Endothelial cell of umbilical vein (primary cell): ENCODE data around the gene FOXN1. TPM values are rescaled to one million over a fixed set of nuclear protein-coding genes. Genes with fewer than 3 reads are reported as not detected.

Experiments used
- BruUV-seq: library from RNA; stranded (reverse); fragments of 400-500 nt; replicated peaks from 2 replicates; lab custom pipeline; 2021; lab: Mats Ljungman, UMichigan
- CTCF ChIA-PET: fragments of 300-600, 350-600 bp; sonication (Branson Sonifier 250); formaldehyde crosslinking; loops from one replicate; lab custom pipeline; 2021; ENCODE audit warnings: antibody characterized with exemption, inconsistent platforms; lab: Charles Lee
- POLR2A ChIA-PET: fragments of 300-600, 350-600 bp; sonication (Branson Sonifier 250); formaldehyde crosslinking; loops from one replicate; lab custom pipeline; 2021; ENCODE audit warnings: antibody characterized with exemption, inconsistent platforms; lab: Charles Lee
- DNase-seq: peaks from one replicate; pipeline ENCODE4 v3.0.0-alpha.2; 2011; ENCODE audit warnings: low read depth, low spot score
- FAIRE-seq: peaks from 2 replicates; lab custom pipeline; 2011; peaks lifted over from hg19 to GRCh38; lab: Jason Lieb, UNC
- H2AFZ ChIP-seq: 2 replicates; pipeline ENCODE4 v1.6.0; 2012; ENCODE audit warnings: low read depth, low read length, control low read depth, inconsistent platforms
- H3K27ac ChIP-seq: 2 replicates; pipeline ENCODE4 v1.5.1; 2011; ENCODE audit warnings: low read depth, mild to moderate bottlenecking, control low read depth, low read length, moderate library complexity; ENCODE audit not compliant: insufficient read depth
- H3K27me3 ChIP-seq, 2 experiments: 2 replicates each; pipeline versions ENCODE4 v1.6.0 to v1.6.1; 2011; ENCODE audit warnings: low read length in 2 of 2, mixed read lengths in 1 of 2; ENCODE audit not compliant: control insufficient read depth in 2 of 2, insufficient read depth in 2 of 2
- H3K36me3 ChIP-seq, 2 experiments: 2 replicates in 1 of 2; 3 replicates in 1 of 2; pipeline ENCODE4 v1.5.1; 2011; ENCODE audit warnings: low read length in 2 of 2, mild to moderate bottlenecking in 1 of 2, moderate library complexity in 1 of 2; ENCODE audit not compliant: control insufficient read depth in 2 of 2, insufficient read depth in 2 of 2; ENCODE audit errors: extremely low read depth in 1 of 2
- H3K4me1 ChIP-seq: 3 replicates; pipeline ENCODE4 v1.5.1; 2011; ENCODE audit warnings: mild to moderate bottlenecking, low read length; ENCODE audit not compliant: control insufficient read depth, insufficient read depth; ENCODE audit errors: extremely low read depth
- H3K4me2 ChIP-seq: 2 replicates; pipeline ENCODE4 v1.6.1; 2011; ENCODE audit warnings: low read length, control low read depth, mixed read lengths; ENCODE audit not compliant: insufficient read depth
- H3K4me3 ChIP-seq, 3 experiments: fragments of 200-600 bp in 1 of 3; sonication (generic), shearing (Covaris generic) in 1 of 3; replicated peaks in 1 of 3; 2 replicates each; pipeline ENCODE4 v1.5.1; 2011 to 2016; ENCODE audit warnings: control low read depth in 3 of 3, low read length in 3 of 3, mild to moderate bottlenecking in 2 of 3, inconsistent platforms in 1 of 3, low read depth in 1 of 3, moderate library complexity in 1 of 3; ENCODE audit not compliant: insufficient read depth in 1 of 3
- H3K79me2 ChIP-seq: 2 replicates; pipeline ENCODE4 v1.6.0; 2012; ENCODE audit warnings: low read length, inconsistent platforms; ENCODE audit not compliant: control insufficient read depth, insufficient read depth
- H3K9ac ChIP-seq: replicated peaks from 2 replicates; pipeline ENCODE3; 2011; ENCODE audit warnings: low read length, control low read depth; ENCODE audit not compliant: insufficient read depth; ENCODE audit errors: extremely low read depth
- H3K9me1 ChIP-seq: replicated peaks from 3 replicates; pipeline ENCODE4 v1.6.0; 2011; ENCODE audit warnings: mild to moderate bottlenecking, low read length; ENCODE audit not compliant: control insufficient read depth, insufficient read depth; ENCODE audit errors: extremely low read depth
- H3K9me3 ChIP-seq: replicated peaks from 2 replicates; pipeline ENCODE4 v1.5.1; 2012; ENCODE audit warnings: low read length, inconsistent platforms; ENCODE audit not compliant: control insufficient read depth, insufficient read depth
- H4K20me1 ChIP-seq: replicated peaks from 2 replicates; pipeline ENCODE3; 2011; ENCODE audit warnings: mild to moderate bottlenecking, low read length; ENCODE audit not compliant: control insufficient read depth, insufficient read depth; ENCODE audit errors: extremely low read depth
- EZH2 ChIP-seq: IDR thresholded peaks from 2 replicates; pipeline ENCODE4 v1.6.1; 2012; ENCODE audit warnings: borderline replicate concordance, low read depth, mild to moderate bottlenecking, moderate library complexity, low read length, inconsistent platforms; ENCODE audit not compliant: severe bottlenecking
- FOS ChIP-seq: IDR thresholded peaks from 2 replicates; pipeline ENCODE4 v1.6.1; 2011; ENCODE audit warnings: mild to moderate bottlenecking, low read length, moderate library complexity, borderline replicate concordance; ENCODE audit not compliant: insufficient read depth
- GATA2 ChIP-seq: IDR thresholded peaks from 2 replicates; pipeline ENCODE4 v1.7.0; 2011; ENCODE audit warnings: low read depth, mild to moderate bottlenecking, moderate library complexity, mixed read lengths, low read length; ENCODE audit not compliant: insufficient read length, insufficient read depth
- JUN ChIP-seq: IDR thresholded peaks from 2 replicates; pipeline ENCODE4 v1.6.1; 2011; ENCODE audit warnings: borderline replicate concordance, low read depth; ENCODE audit not compliant: insufficient read length, insufficient read depth
- MYC ChIP-seq: IDR thresholded peaks from one replicate; pipeline ENCODE4 v1.6.1; 2011; ENCODE audit warnings: mild to moderate bottlenecking, low read depth, low read length
- POLR2A ChIP-seq: IDR thresholded peaks from 2 replicates; pipeline ENCODE4 v1.6.1; 2012; ENCODE audit warnings: low read depth, mild to moderate bottlenecking, control low read depth, low read length
- POLR2AphosphoS5 ChIP-seq: IDR thresholded peaks from 2 replicates; pipeline ENCODE4 v1.6.1; 2012; ENCODE audit warnings: low read depth, mild to moderate bottlenecking, control low read depth, low read length, moderate library complexity; ENCODE audit not compliant: insufficient read depth
- dilution Hi-C: fragments of 300-500 bp; cut with MboI; formaldehyde crosslinking; loops from one replicate; pipeline ENCODE4 v1.15.0; 2019; ENCODE audit warnings: low sequenced_read_pairs; ENCODE audit not compliant: extremely low pct_ligation_motif_present
- intact Hi-C: fragments of 100-400 bp; cut with micrococcal nuclease; formaldehyde crosslinking; loops from one replicate; pipeline ENCODE4 v1.10.0; 2022
- polyA plus RNA-seq, 4 experiments: library from polyadenylated mRNA; depleted of rRNA in 3 of 4; stranded (reverse) in 3 of 4; unstranded in 1 of 4; fragments of >200 nt; gene quantifications; 2 replicates each; pipeline versions ENCODE4 v1.2.1 to v1.2.3, GENCODE V29; 2011 to 2012; ENCODE audit warnings: missing spikeins in 1 of 4
- total RNA-seq: library from RNA; stranded (reverse); gene quantifications from 2 replicates; pipeline ENCODE4 v1.2.3, GENCODE V29; 2021
- TF ChIP-seq, protein P1 (sequence below): IDR thresholded peaks from 2 replicates; pipeline ENCODE4 v1.6.1; 2011; ENCODE audit not compliant: insufficient read depth, insufficient read length
- TF ChIP-seq, protein P2 (sequence below), 2 donors: IDR thresholded peaks; 1 replicate in 1 of 2; 2 replicates in 1 of 2; pipeline ENCODE4 v1.5.1; 2011; ENCODE audit warnings: low read length in 2 of 2, mild to moderate bottlenecking in 2 of 2, moderate library complexity in 2 of 2, control low read depth in 1 of 2, inconsistent platforms in 1 of 2, low read depth in 1 of 2; ENCODE audit not compliant: insufficient read depth in 1 of 2; ENCODE audit errors: extremely low read depth in 1 of 2

FOXN1 gene
- total and polyA plus RNA-seq, 2 donors (not counting 3 experiments of a cell fraction or from before 2014, with no cell fraction given) = not detected

DNA sequence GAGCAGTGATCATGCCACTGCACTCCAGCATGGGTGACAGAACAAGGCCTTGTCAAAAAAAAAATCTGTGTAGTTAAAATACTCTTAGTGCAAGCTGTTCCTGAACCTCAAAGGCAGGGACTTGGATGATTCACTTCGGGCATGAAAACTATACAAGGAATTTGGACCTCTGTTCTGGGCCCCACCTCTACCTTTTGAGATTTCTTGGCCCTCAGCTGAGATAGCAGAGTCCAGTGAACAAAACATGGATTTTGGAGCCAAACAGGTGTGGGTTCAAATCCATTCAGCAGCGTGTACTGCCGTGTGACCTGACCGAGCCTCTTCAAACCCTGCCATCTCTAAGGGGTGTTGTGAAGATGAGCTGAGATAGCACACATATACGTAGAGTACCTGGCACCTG is 25.9 kb upstream of the FOXN1 start:
- TF ChIP-seq POLR2A = no peak
- TF ChIP-seq JUN = no peak
- TF ChIP-seq, protein P1, sequence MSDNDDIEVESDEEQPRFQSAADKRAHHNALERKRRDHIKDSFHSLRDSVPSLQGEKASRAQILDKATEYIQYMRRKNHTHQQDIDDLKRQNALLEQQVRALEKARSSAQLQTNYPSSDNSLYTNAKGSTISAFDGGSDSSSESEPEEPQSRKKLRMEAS = no peak
- no peak for TF ChIP-seq EZH2
- no peak for TF ChIP-seq MYC
- TF ChIP-seq FOS = no peak
- no peak for TF ChIP-seq GATA2
- TF ChIP-seq, protein P2, sequence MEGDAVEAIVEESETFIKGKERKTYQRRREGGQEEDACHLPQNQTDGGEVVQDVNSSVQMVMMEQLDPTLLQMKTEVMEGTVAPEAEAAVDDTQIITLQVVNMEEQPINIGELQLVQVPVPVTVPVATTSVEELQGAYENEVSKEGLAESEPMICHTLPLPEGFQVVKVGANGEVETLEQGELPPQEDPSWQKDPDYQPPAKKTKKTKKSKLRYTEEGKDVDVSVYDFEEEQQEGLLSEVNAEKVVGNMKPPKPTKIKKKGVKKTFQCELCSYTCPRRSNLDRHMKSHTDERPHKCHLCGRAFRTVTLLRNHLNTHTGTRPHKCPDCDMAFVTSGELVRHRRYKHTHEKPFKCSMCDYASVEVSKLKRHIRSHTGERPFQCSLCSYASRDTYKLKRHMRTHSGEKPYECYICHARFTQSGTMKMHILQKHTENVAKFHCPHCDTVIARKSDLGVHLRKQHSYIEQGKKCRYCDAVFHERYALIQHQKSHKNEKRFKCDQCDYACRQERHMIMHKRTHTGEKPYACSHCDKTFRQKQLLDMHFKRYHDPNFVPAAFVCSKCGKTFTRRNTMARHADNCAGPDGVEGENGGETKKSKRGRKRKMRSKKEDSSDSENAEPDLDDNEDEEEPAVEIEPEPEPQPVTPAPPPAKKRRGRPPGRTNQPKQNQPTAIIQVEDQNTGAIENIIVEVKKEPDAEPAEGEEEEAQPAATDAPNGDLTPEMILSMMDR (IDR thresholded peaks at IDR 0.05; ENCODE audit: extremely low read depth in 1 of 2, insufficient read depth in 1 of 2, low read depth in 1 of 2, low read length in 2 of 2) = no peak
- no peak for TF ChIP-seq POLR2AphosphoS5
- Histone ChIP-seq H3K4me3 (no peak overlapping the region), H2AFZ (no peak overlapping the region), H3K4me1 (no peaks in the 10 kb centered on the region), H3K4me2 (no peak overlapping the region), H3K79me2 (no peaks in the 10 kb centered on the region), H3K36me3 (no peaks in the 10 kb centered on the region), H3K9me3 (no peaks in the 10 kb centered on the region), H3K27ac (no peak overlapping the region), H3K9ac (no peak overlapping the region), H4K20me1 (no peaks in the 10 kb centered on the region), H3K9me1 (no peaks in the 10 kb centered on the region), H3K27me3 (peaks cover 0 to 17% of the 10 kb centered on the region in 2 experiments)
- FAIRE-seq (no peak), DNase-seq (no peak)
- intact Hi-C loops = no loop called here
- ChIA-PET POLR2A (no interaction called here), CTCF (no interaction called here)
- dilution Hi-C loops = no loop called here
- no TSS peak for BruUV-seq
